NCI-H2227 (cell line): ENCODE measurements around the gene RBM28.
"Not testable (repeated sequence)": the region's sequence is repeated elsewhere in the genome, so short reads cannot be mapped to it uniquely, and the experiment has no call there.

Experiments used
- DNase-seq: peaks from one replicate; lab custom pipeline; 2025; ENCODE audit not compliant: unreplicated experiment; lab: John Stamatoyannopoulos, UW

The RBM28 gene

DNA sequence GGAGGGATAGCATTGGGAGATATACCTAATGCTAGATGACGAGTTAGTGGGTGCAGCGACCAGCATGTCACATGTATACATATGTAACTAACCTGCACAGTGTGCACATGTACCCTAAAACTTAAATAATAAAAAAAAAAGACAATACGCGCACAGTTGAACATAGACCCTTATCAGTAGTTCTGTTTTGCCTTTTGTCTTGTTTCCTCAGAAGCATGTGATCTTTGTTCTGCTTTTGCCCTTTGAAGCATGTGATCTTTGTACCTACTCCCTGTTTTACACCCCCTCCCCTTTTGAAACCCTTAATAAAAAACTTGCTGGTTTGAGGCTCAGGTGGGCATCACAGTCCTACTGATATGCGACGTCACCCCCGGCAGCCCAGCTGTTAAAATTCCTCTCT, 45.7 kb downstream of the RBM28 start:
- DNase-seq: not testable (repeated sequence)

DNA sequence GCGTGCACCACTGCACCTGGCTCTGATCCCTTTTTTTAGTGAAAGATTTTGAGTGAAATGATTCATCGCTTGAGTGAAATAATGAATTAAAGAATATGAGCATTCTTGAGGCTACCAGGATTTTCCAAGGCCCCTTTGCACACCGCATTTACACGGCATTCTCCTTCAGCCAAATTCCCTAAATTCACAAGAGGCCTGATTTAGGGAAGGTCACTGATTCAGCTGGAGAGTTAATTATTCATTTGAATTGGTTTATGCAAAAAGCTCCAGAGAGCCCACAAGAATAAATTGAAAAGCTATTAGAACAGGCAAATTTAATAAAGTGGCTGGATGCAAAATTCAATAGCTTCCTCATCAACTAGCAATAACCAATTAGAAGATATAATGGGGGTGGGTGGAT, 56.2 kb downstream of the RBM28 start:
- no peak for DNase-seq

DNA sequence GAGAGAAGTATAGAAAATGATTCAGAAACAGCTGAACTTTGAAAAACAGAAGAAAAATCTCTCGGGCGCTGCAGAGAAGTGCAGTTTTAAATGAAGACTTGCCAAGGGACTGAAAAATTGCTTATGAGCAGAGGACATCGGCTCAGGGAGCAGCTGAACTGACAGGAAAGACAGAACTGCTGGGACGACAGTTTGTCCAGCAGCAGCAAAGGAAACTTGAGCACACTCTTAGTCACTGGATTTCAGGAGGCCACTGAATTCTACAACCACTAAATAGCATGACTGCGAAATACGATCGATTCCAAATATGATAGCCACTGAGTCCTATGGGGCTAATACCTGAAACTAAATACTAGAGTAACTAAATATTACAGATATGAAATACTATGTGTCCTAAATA, 59.6 kb downstream of the RBM28 start:
- DNase-seq: no peak

DNA sequence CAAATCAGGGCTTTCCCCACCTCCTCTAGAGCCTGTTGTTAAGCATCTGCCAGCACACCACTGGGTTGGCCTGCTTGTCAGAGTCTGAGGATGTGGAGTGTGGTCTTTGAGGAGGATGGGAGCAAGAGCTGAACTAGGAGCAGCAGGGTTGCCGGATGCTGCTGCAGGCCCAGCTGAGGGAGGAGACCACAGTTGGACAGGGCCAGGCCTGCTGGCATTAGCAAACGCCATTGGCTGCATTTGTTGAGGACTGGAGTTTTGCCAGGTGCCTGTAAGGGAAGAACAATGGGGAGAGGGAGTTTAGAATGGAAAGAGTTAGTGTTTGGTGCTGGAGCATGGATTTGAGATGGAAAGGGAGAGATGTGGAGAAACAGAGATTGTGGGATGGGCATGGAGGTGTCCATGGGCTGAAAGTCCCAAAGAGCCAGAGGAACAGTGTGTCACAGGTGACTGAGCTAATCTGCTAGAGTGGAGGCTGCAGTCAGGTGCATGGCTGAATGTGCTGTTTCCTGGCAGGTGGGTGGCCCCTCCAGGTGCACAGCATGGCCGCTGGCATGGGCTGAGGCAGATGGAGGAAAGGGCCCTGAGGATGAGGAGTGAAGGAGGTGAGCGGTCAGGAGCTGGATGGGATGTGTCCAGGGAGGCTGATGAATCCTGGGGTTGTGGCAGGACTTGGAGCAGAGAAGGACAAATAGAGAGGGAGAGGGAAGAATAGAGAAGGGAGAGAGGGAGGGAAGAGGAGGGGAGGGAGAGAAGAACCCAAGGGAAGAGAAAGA, 61.9 kb downstream of the RBM28 start:
- DNase-seq: no peak

DNA sequence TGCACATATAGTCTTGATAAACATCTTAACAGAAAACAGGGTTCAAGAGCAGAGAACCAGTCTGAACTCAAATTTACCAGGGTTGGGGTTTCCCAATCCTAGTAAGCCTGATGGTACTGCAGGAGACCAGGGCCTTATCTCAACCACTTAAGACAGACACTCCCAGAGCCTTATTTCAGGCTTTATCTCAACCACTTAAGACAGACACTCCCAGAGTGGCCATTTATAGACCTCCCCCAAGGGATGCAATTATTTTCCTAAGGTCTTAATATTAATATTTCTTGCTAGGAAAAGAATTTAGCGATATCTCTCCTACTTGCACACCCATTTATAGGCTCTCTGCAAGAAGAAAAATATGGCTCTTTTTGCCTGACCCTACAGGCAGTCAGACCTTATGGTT, 63.3 kb downstream of the RBM28 start:
- not testable (repeated sequence) for DNase-seq

DNA sequence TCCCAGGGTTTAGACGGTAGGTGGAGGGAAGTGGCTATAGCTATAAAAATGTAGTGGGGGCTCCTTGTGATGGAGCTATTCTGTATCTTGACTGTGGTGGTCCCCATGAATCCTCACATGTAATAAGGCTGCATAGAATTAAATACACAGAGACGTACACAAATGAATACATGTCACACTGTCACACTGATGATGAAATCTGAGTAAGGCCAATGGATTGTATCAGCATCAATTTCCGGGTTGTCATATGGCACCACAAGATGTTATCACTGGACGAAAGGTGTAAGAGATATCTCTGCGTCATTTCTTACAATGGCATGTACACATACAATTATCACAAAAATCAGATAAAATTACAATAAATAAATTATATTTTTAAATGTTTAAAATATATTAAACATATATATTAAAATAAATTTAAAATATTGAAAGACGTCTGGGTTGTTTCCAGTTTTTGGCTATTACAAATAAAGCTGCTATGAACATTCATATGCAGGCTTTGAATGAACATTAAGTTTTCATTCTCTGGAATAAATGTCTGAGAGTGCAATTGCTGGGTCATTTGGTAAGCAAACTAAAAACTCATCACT, 64.5 kb downstream of the RBM28 start:
- DNase-seq: no peak

DNA sequence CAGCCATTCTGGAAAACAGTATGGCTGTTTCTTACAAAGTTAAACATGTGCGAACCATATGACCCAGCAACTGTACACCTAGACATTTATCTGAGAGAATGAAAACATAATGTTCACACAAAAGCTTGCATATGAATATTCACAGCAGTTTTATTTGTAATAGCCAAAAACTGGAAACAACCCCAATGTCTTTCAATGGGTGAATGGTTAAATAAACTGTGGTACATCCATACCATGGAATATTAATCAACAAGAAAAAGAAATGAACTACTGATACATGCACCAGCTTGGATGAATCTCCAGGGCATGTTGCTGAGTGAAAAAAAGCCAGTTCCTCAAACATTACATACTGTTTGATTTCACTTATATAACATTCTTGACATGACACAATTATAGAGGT, 65.3 kb downstream of the RBM28 start:
- no peak for DNase-seq

DNA sequence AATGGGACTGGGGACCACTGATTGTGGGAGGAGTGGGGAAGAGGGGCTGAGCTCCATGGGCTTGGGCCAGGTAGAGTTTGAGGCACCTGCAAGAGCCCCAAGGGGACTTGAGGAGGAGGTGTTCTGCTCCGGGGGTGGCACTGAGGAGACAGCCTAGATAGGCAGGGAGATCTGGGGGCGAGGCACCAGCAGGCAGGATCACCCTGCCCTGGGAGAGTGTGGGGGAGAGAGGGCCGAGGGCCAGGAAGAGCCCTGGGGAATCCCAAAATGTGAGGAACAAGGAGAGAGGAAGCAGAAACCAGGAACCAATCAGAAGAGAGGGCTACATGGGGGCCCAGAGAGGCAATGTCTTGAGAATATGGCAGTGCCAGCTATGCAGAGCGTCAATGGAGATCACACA, 68.0 kb downstream of the RBM28 start:
- DNase-seq: no peak

DNA sequence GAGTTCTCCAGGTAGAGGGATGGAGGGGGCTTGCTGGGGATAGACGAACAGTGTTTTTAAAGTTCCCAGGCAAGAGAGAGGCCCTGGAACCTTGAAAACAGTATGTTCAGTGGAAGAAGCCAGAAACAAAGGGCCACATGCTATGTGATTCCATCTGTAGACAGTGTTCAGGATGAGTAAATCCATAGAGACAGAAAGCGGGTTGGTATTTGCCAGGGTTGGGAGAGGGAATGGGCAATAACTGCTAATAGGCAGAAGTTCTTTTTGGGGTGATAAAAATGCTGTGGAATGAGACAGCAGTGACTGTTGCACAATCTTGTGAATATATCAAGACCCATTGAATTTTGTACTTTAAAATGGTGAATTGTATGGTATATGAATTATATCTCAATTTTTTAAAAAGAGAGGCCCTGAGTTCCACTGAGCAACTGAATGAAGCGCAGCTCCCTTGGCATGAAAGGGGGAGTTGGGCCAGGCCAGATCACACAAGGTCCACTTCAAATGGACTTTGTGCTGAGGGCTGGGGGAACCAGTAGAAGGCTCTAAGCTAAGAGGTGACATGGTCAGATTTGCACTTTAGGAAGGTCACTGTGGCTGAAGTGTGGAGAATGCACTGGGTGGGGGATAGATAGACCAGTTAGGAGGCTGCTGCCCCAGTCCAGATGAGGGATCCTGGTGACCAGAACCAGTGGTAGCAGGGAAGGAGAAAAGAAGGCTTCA, 68.7 kb downstream of the RBM28 start:
- DNase-seq: no peak

DNA sequence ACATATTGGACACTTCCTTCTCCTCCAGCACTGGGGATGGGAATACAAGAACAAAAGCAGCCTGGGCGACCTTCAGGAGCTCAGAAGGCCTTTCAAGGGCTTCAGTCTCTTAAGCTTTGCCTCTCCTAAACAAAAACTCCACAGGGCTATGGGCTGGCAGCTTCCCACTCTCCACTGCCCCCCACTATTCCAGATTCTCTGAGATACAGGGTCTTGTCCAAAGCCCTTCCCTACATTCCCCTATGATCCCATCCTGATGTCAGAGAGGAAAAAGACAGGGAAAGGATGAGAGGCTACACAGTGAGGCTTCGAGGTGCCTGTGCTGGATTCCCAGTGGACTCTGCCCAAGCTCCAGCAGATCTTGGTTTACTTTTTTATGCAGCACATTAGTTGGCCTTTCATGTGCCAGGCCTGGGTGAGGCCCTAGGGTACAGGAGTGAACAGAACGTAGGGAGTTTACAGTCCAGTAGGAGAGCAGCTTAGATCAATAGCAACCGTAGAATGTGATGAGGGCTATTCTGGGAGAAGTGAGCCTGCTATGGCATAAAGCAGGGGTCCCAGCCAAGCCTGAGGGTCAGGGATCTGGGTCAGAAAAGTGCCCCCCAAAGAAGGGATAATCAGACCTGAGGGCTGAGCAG, 69.3 kb downstream of the RBM28 start:
- no peak for DNase-seq

DNA sequence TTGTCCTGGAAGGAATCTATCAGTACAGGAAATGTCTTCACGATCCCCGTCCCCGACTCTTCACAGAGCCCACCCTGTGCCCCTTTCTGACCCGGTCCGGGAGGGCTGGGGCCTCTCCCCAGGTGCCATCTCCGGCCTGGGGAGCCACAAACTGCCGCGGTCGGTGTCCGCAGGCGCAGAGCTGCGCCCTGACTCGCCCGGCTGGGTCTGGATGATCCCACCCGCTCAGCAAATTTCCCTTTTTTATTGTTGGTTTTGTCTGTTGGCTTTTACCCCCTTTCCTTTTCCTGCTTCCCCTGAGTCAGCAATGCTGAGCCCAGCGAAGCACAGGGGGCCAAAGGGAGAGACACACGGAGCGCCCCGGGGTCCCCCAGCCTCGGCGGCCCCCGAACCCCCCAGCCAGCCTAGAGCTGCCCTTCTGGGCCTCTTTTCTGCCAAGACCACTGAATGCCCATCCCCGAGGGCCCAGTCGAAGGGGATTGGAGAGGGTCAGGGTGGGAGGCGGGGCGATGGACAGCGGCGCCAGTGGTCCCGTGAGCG, 71.7 kb downstream of the RBM28 start:
- peak; percentile 66 for DNase-seq

DNA sequence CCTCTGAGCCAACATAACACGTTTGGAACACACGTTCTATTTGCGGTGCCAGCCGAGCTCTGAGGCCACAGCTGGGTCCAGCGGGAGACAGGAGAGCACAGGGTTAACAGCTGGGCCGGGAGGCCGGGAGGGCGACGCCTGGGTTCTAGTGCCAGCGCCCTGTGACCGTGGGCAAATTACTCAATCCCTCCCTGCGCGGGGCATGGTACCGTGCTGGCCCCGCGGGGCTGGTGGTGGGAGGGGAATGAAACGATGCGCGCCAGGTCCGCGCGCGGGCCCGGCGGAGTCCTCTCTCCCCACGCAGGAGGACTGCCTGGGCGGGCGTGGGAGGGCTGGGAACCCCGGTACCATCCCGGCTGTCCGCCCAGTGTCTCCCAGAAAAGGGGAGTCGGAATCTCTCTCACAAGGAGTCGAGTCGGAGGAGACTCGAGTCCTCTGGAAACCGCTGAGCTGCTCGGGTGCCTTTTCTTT, 72.2 kb downstream of the RBM28 start:
- peak; percentile 64 for DNase-seq

DNA sequence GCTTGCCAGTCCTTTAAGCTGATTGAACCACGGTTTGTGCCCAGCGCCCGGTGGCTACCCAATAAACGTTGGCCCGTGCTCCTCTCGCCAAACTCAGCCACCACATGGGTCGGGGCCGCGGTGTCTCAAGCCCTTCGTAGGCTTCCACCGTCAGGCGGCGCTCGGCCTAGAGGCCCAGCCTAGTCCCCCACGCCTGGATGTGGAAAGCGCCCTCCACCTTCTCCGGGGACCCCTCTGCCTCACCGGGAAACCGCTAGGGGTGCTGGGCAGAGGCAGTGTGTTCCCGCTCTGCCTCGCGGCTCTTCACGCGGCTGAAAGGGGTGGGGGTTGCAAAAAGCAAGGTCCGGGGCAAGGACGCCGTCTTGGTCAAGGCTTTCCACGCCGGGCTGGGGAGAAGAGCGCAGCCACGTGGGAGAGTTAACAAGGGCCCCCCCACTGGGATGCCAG, 72.9 kb downstream of the RBM28 start:
- DNase-seq: peak; percentile 23

DNA sequence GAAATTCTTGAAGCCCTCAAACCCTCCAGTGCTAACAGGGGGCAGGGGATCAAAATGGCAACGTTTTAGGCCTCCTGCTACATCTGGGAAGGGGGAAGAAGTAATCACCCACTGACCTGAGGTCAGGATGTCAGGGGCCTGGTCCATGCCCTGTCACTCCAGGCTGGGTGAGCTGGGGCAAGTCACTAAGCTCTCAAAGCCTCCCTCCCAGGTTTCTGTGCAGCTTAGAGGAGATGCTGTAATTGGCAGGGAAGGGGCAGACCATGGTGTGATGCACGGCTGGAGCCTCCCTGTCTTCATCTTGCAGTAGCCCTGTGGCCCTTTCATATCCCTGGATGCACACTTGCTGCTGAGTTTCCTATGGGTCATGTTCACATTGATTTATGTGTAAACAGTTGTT, 75.5 kb downstream of the RBM28 start:
- DNase-seq: no peak

DNA sequence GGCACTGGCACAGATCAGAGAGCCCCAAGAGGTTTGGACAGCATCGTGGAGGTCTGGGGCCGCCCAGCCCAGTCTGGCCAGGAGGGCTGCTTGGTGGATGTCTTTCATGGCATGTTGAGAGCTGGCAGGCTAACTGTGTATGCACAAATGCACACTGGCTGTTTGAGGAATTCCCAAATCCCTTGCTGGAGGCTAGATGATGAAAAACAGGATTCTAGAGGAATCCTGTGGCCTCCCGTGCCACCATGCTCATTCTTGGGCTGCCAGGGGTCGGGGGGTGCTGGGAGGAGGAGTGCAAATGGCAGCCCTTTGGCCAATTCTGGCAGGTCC, 76.1 kb downstream of the RBM28 start:
- no peak for DNase-seq

DNA sequence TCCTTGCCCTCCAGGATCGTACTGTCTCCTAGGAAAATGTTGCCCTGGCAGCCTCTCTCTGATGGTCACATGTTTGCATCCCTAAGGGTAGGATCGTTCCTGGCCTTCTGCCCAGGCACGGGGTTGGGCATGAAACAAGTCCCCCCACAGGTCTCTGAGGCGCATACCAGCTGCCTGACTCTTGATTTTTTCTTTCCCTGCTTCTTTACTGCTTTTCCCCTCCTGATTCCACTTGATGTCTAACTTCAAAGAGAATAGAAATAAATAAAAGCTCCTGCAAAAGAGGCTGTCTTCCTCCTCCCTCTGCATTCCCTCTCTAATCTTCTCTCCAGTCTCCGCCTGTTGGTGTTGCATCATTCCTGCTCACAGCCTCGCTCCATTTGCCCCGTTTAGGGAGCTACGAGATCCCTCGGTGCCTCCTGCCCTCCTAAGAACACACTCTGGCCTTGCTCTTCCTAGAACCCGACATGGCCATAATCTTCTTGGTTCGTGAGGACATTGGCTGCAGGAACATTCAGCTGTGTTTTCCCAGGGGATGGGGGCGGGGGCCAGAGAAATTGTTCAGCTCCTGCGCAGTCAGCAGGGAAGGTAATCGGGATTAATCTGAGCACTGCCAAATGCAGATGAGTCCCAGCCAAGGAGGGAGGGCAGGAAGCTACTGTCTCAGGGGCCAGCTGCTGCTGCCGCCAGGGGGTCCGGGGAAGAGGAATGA, 76.7 kb downstream of the RBM28 start:
- DNase-seq: peak; percentile 50

DNA sequence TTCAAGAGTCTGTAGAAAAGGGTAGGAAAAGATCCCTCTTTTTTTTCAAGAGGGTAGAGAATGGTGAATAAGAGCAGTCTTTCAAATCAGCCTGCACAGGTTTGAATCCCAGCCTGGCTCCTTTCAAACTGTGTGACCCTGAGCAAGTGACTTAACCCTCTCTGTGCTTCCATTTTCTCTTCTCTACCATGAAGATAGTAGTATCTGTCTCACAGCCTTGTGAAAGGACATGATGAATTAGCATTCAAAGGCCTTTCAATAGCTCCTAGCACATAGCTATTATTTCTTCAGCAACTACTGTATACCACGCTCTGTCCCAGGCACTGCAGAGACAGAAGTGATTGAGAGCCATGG, 77.2 kb downstream of the RBM28 start:
- no peak for DNase-seq

DNA sequence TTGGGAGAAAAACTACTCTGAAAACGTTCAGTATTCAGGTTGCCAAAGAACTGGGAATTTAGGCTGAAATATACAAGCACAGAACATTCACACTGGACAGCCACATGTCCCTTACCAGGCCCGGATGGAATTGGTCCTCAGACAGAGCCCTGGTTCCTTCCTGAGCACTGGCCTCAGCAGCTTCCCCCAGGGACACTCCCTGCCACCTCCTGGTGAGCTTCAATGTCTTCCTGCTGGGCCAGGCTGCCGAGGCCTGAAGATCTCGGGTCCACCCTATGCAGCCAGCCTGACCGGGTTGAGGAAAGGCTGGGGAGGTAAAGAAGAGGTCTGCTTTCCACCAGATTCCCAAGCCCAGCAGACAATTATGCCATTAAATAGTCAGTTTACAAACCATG, 77.8 kb downstream of the RBM28 start:
- DNase-seq: no peak

DNA sequence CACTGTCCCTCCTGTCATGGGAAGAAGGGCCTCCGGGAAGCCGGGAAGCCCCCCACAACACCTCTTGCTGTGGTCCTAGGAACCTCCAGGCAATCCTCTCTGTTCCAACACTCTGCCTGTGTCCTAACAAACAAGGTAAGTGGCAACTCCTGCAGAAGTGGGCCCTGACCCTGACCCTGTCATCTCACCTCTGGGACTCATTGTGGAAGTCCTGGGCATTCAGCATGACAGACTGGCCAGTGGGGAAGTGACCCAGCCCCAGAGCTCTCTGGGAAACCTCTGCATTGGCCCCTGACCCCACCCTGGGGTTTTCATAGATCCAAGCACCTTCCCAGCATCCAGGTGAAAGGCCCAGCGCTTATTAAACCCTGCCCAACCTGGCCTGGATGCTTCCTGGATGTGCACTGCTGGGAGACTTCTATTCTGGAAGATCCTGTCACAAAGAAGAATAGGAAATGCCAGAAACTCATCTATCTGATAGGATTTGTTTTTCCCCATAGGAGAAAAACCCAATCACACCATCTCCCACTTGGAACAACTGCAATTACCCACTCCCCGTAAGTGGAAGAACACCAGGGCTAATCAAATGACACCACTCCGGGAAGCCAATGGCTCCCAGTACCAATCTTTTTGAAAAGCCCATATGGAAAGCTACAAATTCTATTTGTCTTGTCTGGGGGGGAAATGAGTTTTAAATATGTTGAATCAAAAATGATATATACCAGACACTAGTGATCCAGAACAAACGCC, 78.4 kb downstream of the RBM28 start:
- DNase-seq: no peak

DNA sequence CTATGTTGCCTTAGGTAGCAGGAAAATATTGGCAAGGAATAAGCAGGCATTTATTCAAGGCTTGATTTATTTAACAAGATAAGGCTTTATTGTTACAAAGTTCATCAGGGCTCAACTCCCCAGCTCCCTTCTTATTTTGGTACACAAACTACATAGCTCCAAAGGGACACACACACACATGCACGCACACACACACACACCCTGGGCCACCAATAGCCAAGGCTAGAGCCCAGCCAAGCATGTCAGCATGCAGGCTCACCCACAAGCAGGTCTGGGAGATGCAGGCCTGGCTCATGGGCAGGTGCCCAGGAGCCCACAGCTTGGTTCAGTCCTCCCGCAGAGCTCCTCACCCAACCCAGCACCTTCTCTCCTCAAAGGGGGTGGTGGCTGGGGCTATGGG, 79.2 kb downstream of the RBM28 start:
- no peak for DNase-seq
